NCI-H526 treated with DMSO at 0.1 percent for 48 hours (cell line): ENCODE measurements around the gene DCTN3.

ENCODE experiments used
- DNase-seq: peaks from one replicate; lab custom pipeline; 2025; lab: John Stamatoyannopoulos, UW

The DCTN3 gene

DNA sequence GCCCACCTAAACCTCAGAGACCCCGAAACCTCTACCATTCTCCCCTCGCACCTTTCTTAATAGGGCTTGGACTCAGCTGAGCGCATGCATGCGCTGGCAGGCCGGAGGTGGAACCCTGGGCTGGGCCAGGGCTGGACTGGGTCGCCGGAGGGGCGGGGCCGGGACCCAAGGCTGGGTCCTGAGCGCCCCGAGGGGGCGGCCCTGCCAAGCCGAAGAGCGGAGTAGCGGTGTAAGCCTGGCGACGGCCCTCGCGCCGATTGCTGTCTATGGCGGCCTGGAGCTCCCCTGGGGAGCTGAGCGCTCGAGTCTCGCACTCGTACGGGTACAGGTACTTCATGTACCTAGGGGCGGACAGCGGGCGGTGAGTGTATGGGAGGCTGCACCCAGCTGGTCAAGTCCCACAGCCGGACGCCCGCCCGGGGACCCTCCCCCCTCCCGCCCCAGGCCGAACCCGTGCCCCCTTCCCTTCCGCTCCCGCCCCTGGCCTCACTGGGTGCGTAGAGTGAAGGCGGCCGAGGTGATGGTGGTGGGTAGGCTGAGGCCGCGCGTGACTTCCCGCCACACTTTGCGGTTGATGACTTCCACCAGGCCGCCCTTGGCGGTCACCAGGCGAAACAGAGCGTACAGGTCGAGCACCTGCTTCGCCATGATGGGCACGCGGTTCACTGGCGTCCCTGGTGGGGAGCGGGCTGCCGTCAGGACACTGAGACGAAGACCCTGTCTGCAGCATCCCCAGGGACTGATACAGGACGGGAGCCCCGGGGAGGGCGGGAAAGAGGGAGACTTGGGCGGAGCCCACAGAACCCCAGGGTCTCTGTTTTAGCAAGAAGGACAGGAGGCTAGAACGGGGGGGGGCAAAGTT lies 3.3 kb upstream of the DCTN3 start:
- DNase-seq: no peak

DNA sequence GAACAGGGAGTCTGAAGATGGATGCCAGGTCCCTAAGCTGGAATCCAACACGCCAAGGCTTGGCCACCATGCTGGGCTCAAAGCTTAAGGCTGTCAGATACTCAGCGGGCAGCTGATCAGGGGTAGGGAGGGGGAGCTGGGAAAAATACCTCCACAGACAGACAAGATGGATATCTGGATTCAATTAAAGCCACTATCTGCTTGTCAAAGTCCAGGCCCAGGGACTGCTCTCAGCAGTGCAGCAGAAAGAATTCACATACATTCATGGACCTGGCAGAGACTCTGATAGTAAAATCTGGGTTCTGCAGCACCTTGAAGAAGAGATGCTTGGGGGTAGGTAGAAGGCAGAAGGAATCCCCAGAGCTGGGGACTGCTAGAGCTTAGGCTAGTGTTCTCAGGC lies 5.2 kb downstream of the DCTN3 start:
- DNase-seq: no peak

DNA sequence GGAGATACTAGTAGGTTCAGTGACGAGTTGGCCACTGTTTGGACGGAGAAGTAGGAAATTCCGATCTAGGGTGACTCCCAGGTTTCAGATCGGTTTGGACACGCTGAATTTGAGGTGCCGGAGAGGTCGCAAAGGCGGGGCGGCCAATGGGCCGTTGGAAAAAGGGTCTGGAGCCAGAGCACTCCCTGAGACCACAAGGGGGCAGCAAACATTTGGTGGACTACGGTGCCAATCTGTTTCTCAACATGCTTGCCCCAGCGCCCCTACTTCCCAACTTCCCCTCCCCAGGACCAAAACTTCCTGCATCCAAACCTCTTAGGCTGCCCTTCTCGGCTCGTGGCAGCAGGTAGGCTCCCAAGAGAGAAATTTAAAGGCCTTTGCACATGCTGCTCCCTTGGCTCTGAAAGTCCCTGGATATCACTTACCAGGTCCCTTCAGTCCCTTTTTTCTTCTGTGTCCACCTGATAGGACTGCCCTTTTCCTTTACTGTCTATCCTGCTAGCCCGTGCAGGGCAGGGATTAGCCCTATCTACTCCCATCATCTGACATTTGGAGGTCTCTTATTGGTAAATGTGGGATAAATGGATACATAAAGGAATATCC lies 7.4 kb downstream of the DCTN3 start:
- peak; percentile 24 for DNase-seq

DNA sequence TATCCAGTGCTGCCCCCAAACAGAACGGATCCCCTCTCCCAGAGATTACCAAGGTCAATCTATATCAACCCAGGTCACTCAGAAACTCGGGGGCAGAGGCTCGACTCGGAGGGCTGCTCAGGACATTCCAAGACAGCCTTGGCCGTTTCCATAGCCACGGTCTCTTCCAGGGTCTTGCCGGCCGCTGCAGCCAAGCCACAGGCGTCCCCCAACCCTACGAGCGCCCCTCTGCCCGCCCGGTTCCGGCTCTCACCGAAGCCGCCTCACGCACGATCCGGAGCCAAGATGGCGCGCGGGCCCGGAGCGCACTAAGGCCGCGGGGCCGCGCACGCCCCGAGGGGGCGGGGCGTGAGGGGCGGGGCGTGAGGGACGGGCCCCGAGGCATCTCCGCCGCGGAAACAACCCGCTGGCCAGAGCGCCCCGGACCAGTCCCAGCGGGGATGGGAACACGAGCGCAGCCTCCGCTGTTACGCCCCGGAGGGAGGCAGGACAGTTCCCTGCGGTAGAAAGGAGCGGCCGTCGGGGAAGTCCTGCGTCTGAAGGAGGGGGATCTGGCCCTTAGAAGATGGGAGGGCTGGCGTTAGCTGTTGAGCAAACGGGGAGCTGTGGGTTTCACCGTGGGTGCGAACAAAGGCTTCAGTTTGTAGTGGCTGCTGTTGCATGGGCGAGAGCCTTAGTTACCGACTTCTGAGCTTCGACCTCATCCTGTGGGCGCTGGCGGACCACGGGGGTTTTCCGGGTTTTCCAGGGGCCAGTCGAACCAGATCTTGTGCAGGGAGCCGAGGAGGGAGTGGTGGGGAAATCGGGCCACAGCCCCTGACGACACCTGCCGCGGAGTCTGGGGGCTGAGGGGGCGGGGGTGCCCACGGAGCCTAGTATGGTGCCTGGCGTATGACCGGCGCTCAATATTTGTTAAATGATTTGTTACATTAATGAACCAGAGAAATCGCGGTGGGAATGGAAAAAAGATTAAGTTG lies 8.2 kb downstream of the DCTN3 start, which contains the start of gene RPP25L:
TSS of gene RPP25L (minus strand) at position 287 of the 977 bp plus-strand sequence. CDS start 801 bp downstream, outside the sequence.
- DNase-seq: peak; percentile 38

DNA sequence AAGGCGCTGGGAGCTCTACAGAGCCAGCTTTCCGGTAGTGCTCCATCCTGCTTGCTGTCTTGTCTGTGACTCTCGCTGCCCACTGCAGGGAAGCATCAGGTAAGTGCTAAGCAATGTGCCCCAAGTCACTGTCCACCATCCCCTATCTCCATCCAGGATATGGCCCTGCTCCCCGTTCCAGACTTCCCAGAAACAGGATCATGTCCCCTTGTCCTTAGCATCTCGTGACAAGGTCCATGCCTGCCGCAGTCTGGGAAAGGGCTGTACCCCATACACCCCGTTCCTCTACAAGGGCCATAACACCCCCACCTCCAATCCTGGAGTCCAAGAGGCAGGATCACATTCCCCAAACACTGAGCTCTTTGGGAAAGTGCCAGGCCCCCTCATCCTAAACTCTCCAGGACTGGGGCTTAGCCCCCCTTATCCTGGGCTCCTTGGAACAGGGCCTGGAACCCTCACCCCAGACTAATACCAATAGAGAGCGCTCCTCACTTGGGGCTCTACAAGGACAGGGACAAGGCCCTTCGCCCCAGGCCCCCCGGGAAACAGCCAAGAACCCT lies 9.0 kb downstream of the DCTN3 start:
- no peak for DNase-seq

DNA sequence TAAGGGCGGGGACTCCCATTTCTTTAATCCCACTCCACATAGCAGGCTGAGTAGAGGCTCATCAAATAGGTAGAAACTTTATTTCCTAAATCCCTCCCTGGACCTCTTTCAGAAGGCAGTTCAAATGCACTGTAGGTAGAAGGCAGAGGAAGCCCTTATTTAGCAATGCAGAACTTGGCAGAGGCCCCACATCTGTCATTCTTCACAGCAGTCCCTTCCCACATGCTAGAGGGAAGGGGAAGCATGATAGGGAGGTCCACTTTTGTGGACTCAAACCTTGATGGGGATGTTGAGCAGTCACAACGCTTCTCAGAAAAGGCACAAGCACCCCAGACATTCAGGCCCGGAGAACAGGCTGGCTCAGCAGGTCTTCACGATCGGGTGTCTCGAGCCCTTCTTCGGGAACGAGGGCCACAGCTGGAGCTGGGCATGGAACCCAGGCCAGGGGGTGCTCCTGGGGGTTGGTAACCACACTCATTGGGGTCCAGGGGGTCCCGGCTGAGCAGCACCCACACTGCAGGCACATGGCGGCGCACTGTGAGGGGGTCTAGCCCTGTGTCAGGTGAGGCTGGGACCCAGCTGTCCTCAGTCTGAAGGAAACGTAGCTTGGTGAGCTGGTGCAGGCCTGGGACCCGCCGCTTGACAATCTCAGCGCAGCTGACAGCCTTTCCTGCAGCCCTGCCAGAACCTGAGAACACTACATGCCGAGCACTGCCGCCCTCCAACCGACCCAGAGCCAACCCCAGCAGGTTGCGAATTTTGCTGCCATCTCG lies 9.7 kb downstream of the DCTN3 start:
- DNase-seq: no peak

DNA sequence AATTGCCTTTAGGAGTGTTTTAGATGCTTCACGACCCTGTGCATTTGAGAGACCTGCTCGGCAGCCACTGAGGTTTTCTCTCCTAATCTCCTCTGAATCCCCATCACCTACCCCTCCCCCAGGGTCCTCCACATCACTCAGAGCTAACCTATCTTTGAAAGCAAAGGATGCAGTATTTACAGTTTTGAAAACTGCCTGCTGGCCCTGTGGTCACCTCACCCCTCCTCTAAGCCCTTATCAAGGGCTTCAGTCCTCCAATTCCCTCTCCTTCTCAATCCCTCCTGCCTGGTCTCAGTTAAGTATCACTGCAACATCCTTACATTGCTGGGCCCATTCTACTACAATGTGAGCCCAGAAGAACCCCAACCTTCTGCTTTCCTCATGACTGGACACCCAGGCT lies 13.0 kb downstream of the DCTN3 start:
- DNase-seq: no peak

DNA sequence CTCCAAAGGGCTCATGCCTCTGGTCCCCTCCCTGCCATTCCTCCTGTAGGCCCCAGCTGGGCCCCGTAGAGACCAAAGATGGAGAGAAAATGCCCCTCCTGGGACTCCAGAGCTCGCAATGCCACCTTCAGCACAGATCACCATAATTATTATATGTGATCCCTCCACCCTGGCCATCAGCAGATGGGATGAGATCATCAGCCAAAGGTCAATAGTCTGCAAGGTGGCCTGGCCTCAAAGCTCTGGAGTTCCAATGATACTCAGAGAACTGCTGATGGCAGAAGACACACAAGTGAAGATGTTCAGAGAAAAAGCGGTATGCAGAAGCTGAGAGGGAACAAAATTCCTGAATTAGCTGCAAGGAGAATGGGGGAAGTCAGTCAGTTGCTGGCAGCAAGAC lies 13.4 kb downstream of the DCTN3 start:
- DNase-seq: no peak

DNA sequence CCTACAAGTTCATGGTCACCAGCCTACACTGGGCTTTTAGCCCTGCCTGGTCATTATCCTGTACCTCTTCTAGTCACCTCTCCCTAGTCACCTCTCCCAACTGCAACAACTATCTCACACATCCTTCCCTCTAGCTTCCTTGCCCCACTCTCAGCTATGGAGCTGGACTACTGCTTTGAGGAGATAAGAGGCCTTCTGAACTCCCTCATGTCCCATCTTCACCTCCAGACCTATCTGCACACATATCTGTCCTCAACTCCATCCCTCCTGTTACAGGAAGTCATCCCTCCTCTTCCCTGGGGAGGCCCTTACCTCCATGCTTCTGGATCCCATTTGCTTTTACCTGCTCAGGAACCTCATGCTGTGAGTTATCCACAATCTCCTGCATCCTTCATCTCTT lies 14.1 kb downstream of the DCTN3 start:
- no peak for DNase-seq

DNA sequence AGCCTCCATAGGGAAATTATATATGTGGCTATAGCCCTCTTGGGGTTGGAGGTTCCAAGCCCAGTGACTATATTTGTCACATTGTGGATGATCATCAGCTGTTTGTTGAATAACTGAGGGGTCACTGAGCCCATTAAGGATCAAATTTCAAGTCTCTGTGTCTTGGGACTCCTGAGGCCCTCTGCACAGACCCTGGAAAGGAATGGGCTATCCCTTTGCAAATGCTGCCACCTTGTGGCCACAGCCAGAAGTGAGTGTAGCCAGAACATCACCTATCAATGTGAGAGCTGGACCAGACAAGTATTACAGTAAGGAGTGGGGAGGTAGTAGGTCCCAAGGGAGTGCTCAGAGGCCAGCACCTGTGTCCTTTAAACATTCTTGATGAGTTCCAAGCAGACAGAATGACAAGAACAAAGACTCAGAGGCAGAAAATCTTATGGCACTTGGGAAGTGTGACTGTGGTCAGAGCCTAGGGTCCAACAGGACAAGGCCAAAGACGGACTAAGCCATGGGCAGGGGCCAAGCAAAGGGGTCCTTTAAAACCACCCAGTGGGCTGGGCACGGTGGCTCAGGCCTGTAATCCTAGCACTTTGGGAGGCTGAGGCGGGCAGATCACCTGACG lies 16.6 kb downstream of the DCTN3 start:
- DNase-seq: peak; percentile 66

DNA sequence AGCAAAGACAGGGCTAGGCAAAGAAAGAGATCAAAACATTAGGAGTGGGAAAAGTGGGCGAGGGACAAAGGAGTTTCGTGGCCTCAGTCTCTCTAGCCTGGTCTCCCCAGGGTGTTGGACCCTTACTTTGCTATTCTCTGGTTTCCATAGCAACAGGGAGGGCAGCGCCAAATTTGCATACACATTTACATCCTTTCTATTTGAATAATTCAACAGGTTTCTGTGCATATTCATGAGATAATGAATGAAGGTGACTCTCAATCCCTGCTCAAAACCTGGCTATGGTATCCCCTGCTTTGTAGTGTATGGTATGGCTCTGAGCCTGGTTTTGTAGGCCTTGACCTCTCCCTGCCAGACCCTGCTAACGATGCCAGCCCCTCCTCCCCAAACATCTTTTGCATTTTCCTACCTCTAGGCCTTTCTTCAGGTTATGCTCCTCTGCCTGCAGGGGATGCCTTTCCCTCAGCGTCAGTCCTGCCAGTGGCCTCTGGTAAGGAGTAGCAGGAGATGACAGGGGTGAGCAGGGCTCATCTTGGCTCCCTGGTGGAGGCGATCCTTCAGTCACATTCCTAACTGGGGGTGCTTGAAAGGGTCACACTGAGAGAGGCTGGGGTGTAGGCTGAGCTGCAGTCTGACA lies 18.2 kb downstream of the DCTN3 start:
- peak; percentile 90 for DNase-seq

DNA sequence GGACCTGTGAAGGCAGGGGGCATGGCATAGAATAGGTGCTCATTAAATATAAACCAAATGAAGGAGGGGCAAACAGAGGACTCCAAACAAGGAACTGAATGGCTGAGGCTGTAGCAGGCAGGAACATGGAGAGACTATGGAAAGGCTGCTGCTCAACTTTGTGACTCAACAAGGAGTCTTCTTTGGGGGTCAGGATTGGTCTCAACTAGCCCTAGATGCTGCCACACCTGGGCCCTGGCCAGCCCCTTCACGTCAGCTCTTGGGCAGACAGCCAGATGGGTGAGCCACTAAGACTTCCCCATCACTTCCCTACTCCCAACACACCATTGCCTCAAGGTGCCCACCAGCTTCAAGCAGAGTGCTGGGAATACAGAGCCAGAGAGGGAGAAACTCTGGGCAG lies 19.4 kb downstream of the DCTN3 start:
- DNase-seq: no peak

DNA sequence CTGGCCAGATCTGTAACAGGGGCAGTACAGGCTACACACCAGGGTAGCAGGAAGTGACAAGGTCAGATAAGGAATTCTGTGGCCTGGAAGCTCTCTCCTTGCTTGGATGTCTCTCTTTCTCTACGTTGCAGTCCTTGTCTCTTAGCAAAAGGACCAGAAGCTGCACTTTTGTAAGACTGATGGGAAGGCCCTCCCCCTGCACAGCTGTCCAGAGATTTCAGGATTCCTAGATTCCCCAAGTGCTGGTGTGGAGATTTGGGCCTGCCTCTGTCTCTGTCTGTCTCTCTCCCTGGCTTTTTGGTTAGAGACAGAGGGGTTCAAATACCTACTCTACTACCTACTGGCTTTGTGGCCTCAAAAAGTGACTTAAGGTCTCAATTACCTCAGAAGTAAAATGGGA lies 20.7 kb downstream of the DCTN3 start:
- DNase-seq: no peak

DNA sequence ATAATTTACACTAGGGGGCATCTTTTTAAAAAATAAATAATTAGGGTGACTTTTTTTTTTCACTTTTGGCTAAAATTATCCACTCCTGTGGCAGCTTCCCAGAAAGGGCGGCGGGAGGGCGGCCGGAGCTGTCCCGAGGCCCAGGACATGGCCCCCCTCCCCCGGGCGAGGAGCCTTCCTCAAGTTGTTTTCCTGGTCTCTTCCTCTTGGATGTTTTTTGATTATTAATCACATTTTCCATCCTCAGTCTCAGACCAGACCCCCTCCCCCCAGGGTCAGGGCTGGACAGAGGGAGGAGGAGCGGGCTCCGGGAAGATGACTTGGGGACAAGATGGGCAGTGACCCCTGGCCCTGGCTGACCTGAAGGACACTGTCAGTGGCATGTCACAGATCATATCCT lies 26.1 kb downstream of the DCTN3 start:
- no peak for DNase-seq

DNA sequence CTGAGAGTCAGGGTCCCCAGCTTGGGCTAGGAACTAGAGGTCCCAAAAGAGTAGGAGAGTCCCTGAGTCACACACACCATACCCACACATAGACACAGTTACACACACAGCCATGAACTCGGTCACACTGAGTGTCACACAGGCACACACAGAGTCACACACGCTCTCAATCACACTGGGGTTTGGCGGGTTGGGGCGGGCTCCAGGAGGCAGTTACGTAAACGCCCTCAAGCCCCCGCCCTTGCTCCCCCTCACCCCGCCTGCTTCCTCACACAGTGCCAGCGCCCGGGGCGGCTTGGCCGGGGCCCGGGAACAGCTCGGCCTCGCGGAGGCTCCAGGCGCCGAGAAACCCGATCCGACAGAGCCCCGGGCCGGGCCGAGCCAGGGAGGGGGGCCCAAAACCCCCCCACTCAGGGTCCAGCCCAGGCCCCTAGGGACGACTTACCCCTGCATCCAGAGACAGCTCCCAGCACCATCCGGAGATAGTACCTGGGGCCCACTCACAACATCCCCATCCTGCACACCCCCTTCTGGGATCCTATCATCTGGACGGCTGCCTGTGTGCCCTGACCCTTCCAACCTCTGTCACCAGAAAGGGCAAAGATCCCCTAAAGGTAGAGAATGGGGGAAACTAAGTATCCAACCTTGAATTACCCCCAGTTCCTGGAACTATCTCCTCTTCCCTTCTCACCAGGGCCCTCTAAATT lies 27.2 kb downstream of the DCTN3 start:
- peak; percentile 44 for DNase-seq

DNA sequence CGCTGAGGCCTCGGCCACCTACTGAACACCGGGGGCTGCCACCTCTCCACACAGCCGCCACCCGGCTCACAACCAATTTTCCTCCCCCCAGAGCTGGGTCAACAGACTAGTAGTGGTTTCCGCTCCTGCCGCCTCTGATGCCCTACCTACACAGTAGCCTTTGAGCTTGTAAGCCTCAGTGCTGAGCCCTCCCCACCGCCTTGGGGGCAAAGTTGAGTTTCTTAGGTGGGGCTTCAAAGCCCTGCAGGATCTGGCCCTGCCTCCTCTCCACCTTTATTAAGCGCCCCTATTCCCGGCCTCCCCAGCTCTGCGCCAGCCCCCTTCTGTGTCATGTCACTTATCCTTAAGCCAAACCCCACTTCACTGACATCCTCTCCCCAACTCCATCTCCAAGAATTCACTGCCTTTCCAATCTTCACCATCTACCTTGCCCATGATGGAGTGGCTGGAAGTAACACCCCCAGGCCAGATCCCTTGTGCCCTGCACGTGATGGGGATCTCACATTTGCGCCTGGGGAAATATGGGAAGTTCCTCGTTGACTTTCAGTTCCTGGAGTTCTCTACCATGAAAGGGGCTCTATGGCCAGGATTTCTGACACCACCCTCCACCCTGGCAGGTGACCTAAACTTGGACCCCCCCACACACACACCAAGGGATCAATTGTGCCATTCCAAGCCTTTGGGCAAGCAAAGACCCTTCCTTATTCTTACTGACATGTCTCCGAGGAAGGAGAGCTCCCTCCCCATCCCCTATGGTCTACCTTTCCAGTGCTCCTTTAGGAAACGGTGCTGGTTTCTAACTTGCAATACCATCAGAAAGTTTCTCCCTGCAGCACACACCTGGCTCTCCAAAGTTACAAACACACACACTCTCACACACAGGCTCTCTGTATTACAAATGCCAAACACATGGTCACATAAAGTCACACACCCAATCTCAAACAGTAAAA lies 28.1 kb downstream of the DCTN3 start:
- no peak for DNase-seq

DNA sequence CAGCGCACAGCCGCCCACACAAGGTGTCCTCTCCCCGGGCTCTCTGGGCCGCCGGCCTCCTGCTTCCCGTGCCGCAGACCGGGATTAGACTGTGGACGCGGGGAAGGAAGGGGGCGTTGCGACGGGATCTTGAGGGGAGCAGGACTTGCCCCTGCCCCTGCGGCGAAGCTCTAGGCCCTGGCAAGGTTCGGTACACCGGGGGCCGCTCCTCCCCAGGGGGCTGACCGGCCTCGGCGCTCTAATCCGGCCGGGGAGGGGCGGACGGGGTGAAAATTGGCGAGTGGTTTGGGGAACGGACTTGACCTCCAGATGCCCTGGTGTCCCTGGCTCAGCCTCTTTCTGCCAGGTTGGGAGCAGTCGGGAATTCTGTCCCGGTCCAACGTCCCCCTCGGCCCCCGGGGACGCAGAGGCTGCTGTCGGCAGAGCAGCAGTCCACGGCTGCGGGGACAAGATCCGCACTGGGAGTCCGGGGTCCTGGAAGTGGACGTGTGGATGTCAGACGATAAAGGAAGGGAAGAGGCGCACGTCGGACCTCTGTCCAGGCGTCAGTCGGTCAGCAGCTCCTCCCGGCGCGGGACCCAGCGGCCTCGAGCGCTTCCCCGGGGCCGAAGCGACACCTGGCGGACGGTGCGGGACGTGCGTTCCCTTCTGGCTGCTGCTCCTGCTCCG lies 28.9 kb downstream of the DCTN3 start:
- DNase-seq: peak; percentile 44
